ENCODE results near the gene HGD. TPM values are rescaled to one million over a fixed set of nuclear protein-coding genes. Genes with fewer than 3 reads are reported as not detected.

Gene HGD
- total and polyA plus RNA-seq, 2 donors from 2014 or later: 72.0 to 251 TPM

DNA sequence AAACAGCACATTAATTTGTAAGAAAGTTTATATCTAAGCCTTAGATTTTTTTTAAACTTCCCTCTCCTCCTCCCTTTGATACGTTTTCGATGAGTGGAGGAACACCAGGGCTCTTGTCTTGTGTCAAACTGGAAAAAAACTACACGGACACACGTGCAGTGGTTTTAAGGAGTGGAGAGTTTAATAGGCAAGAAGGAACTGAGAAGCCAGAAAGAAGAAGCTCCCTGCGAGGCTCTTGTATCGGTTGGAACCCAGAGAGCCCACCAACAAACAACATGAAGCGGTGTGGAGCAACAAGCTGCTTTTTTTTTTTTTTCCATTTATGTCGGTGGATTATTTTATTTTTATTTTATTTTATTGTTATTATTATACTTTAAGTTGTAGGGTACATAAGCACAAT, 67.3 kb downstream of the HGD start:
- no peak for FAIRE-seq
- H3K27me3 ChIP-seq (ENCODE audit: control insufficient read depth, insufficient read depth, low read length): no peaks in the 10 kb centered on the region
- H3K27ac ChIP-seq (ENCODE audit: low read depth in 2 of 2, low read length in 2 of 2): no peak overlapping the region
- no peaks in the 10 kb centered on the region for H3K36me3 ChIP-seq (ENCODE audit: control insufficient read depth in 2 of 3, insufficient read depth in 3 of 3, low read length in 3 of 3)
- no peaks in the 10 kb centered on the region for H3K4me1 ChIP-seq (ENCODE audit: control insufficient read depth in 2 of 3, insufficient read depth in 2 of 3, low read depth in 1 of 3, low read length in 3 of 3)
- no peak for DNase-seq
- intact Hi-C loops (cut with DNase I): no loop called here
- no peak overlapping the region for H3K9ac ChIP-seq (ENCODE audit: low read length in 3 of 3)
- TF ChIP-seq, protein P1, sequence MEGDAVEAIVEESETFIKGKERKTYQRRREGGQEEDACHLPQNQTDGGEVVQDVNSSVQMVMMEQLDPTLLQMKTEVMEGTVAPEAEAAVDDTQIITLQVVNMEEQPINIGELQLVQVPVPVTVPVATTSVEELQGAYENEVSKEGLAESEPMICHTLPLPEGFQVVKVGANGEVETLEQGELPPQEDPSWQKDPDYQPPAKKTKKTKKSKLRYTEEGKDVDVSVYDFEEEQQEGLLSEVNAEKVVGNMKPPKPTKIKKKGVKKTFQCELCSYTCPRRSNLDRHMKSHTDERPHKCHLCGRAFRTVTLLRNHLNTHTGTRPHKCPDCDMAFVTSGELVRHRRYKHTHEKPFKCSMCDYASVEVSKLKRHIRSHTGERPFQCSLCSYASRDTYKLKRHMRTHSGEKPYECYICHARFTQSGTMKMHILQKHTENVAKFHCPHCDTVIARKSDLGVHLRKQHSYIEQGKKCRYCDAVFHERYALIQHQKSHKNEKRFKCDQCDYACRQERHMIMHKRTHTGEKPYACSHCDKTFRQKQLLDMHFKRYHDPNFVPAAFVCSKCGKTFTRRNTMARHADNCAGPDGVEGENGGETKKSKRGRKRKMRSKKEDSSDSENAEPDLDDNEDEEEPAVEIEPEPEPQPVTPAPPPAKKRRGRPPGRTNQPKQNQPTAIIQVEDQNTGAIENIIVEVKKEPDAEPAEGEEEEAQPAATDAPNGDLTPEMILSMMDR (IDR thresholded peaks at IDR 0.05; ENCODE audit: borderline replicate concordance, extremely low read depth, insufficient read depth): no peak
- H3K4me3 ChIP-seq (ENCODE audit: low read length in 3 of 3): no peak overlapping the region
- no peaks in the 10 kb centered on the region for H3K9me3 ChIP-seq (ENCODE audit: control insufficient read depth in 2 of 3, insufficient read depth in 1 of 3, low read length in 3 of 3)

DNA sequence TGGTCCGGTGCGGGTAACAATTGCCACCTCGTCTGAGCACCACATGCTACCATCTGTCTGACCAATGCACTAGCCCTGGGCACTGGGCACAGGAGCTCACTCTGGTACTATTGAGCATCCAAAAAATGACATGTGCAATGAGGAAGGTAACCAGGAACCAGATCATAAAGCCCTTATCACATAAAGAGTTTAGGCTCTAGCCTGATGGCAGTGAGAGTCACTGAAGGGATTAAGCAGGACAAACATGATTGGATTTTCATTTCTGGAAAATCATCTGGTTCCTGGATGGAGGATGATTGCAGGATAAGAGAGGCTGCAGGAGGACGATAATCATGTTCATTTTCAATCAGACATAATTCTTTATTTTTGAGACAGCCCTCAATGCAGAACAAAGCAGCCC, 73.5 kb downstream of the HGD start:
- Histone ChIP-seq H3K36me3 (ENCODE audit: control insufficient read depth in 2 of 3, insufficient read depth in 3 of 3, low read length in 3 of 3) (no peaks in the 10 kb centered on the region), H3K9me3 (ENCODE audit: control insufficient read depth in 2 of 3, insufficient read depth in 1 of 3, low read length in 3 of 3) (no peaks in the 10 kb centered on the region), H3K9ac (ENCODE audit: low read length in 3 of 3) (no peak overlapping the region), H3K4me3 (ENCODE audit: low read length in 3 of 3) (no peak overlapping the region), H3K27me3 (ENCODE audit: control insufficient read depth, insufficient read depth, low read length) (no peaks in the 10 kb centered on the region), H3K4me1 (ENCODE audit: control insufficient read depth in 2 of 3, insufficient read depth in 2 of 3, low read depth in 1 of 3, low read length in 3 of 3) (no peaks in the 10 kb centered on the region), H3K27ac (ENCODE audit: low read depth in 2 of 2, low read length in 2 of 2) (no peak overlapping the region)
- DNase-seq (no peak), FAIRE-seq (no peak)
- TF ChIP-seq, protein P1 (IDR thresholded peaks at IDR 0.05; ENCODE audit: borderline replicate concordance, extremely low read depth, insufficient read depth): no peak
- intact Hi-C loops (cut with DNase I): no loop called here

- no peak for FAIRE-seq
- peaks cover 0 to 12% (median 9%) of the 10 kb centered on the region in 3 donors for H3K36me3 ChIP-seq (ENCODE audit: control insufficient read depth in 2 of 3, insufficient read depth in 3 of 3, low read length in 3 of 3)
These were observed 77.3 kb downstream of the HGD start for GRCh38 chr3:120604784-120605183.

More at GRCh38 chr3:120604784-120605183, 77.3 kb downstream of the HGD start:
- Histone ChIP-seq H3K9ac (ENCODE audit: low read length in 3 of 3) (no peak overlapping the region), H3K4me3 (ENCODE audit: low read length in 3 of 3) (no peak overlapping the region), H3K27ac (ENCODE audit: low read depth in 2 of 2, low read length in 2 of 2) (no peak overlapping the region), H3K9me3 (ENCODE audit: control insufficient read depth in 2 of 3, insufficient read depth in 1 of 3, low read length in 3 of 3) (no peaks in the 10 kb centered on the region), H3K27me3 (ENCODE audit: control insufficient read depth, insufficient read depth, low read length) (no peaks in the 10 kb centered on the region), H3K4me1 (ENCODE audit: control insufficient read depth in 2 of 3, insufficient read depth in 2 of 3, low read depth in 1 of 3, low read length in 3 of 3) (peaks cover 0 to 11% (median under 1%) of the 10 kb centered on the region in 3 donors)
- intact Hi-C loops (cut with DNase I): no loop called here
- DNase-seq: no peak
- TF ChIP-seq, protein P1 (IDR thresholded peaks at IDR 0.05; ENCODE audit: borderline replicate concordance, extremely low read depth, insufficient read depth): no peak
